ENCODE measurements around the gene BRINP2.

DNA sequence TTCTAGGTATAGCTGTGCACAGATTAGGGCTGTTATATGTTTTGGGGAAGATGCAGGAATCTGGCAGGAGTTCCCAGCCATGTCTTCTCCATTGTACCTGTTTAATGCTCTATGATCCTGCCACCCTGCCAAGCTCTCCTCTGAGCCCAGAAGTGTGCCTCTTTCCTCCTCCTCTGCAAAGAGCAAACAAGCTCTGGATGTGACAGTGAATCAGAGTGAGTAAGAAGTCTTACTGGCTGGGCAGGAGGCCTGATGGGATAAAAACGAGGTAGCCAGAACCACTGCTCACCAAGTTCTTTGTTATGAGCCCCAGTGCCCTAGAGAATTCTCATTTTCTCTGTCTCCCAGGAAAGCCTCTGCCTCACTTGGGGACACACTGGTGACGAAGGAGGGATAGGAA, 69.0 kb downstream of the BRINP2 start:
- TF ChIP-seq, protein P1, sequence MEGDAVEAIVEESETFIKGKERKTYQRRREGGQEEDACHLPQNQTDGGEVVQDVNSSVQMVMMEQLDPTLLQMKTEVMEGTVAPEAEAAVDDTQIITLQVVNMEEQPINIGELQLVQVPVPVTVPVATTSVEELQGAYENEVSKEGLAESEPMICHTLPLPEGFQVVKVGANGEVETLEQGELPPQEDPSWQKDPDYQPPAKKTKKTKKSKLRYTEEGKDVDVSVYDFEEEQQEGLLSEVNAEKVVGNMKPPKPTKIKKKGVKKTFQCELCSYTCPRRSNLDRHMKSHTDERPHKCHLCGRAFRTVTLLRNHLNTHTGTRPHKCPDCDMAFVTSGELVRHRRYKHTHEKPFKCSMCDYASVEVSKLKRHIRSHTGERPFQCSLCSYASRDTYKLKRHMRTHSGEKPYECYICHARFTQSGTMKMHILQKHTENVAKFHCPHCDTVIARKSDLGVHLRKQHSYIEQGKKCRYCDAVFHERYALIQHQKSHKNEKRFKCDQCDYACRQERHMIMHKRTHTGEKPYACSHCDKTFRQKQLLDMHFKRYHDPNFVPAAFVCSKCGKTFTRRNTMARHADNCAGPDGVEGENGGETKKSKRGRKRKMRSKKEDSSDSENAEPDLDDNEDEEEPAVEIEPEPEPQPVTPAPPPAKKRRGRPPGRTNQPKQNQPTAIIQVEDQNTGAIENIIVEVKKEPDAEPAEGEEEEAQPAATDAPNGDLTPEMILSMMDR (IDR thresholded peaks at IDR 0.05): no peak
- TF ChIP-seq EP300 (IDR thresholded peaks at IDR 0.05): no peak
- no peak for TF ChIP-seq POLR2A (IDR thresholded peaks at IDR 0.05)

Measured in stomach (tissue), 4 donors.